ENCODE results near the gene ZBTB22. TPM values are rescaled to one million over a fixed set of nuclear protein-coding genes. Genes with fewer than 3 reads are reported as not detected.

ZBTB22 gene
- total and polyA plus RNA-seq, 2 donors (not counting 1 experiment from before 2014, with no cell fraction given) = 25.9 to 39.7 TPM

- ATAC-seq (ENCODE audit: low read depth) = no peak
- Histone ChIP-seq H3K27me3 (replicated peaks in 1 of 4; ENCODE audit: control extremely low read depth in 1 of 4, control insufficient read depth in 3 of 4, insufficient read depth in 4 of 4, low read length in 3 of 4) (no peaks in the 10 kb centered on the region), H3K4me1 (ENCODE audit: control insufficient read depth in 2 of 2, insufficient read depth in 2 of 2, low read length in 2 of 2) (peaks cover 12 to 22% of the 10 kb centered on the region in 2 donors), H2AFZ (ENCODE audit: insufficient read depth, low read depth, low read length, poor library complexity, severe bottlenecking) (no peak overlapping the region), H3K4me2 (replicated peaks; ENCODE audit: low read depth, low read length, poor library complexity, severe bottlenecking) (no peak overlapping the region), H3K36me3 (replicated peaks in 1 of 2; ENCODE audit: control extremely low read depth in 1 of 2, control insufficient read depth in 1 of 2, extremely low read depth in 1 of 2, insufficient read depth in 2 of 2, low read length in 1 of 2) (peaks cover 0 to 60% of the 10 kb centered on the region in 2 experiments), H3K27ac (ENCODE audit: low read length in 2 of 2) (no peak overlapping the region), H4K20me1 (ENCODE audit: control insufficient read depth, insufficient read depth, low read length, poor library complexity, severe bottlenecking) (peaks cover 20% of the 10 kb centered on the region), H3K9ac (ENCODE audit: low read length) (no peak overlapping the region), H3K4me3 (ENCODE audit: control extremely low read depth in 1 of 5, extremely low read depth in 1 of 5, insufficient read depth in 1 of 5, low read depth in 2 of 5, low read length in 4 of 5) (no peak overlapping the region), H3K79me2 (ENCODE audit: control insufficient read depth, insufficient read depth, low read length) (peaks cover 13% of the 10 kb centered on the region), H3K9me3 (ENCODE audit: control extremely low read depth in 1 of 3, control insufficient read depth in 2 of 3, insufficient read depth in 1 of 3, low read length in 2 of 3) (no peaks in the 10 kb centered on the region)
- ChIA-PET POLR2A (no interaction called here), CTCF (interaction anchor here (0.9 to 1.8 kb wide), 3 partner anchors 18 to 49 kb away, joined by 3 to 4 read pairs (median 4); partner anchors contain the start of gene B3GALT4)
- H3K27me3 Mint-ChIP-seq = no peaks in the 10 kb centered on the region
- 95% methylated on average over 9 of the region's 15 CpGs for WGBS (ENCODE audit: insufficient coverage)
- TF ChIP-seq CTCF (IDR thresholded peaks at IDR 0.05) (no peak), EZH2 (IDR thresholded peaks at IDR 0.05; ENCODE audit: borderline replicate concordance, insufficient read depth, low read depth, low read length, poor library complexity, severe bottlenecking) (no peak)
- H3K4me1 Mint-ChIP-seq = peaks cover 33% of the 10 kb centered on the region
- H3K4me3 Mint-ChIP-seq = peak overlapping the region; percentile 46
- peak overlapping the region; percentile 47 for H3K27ac Mint-ChIP-seq
- intact Hi-C loops (cut with micrococcal nuclease) = no loop called here
- no peaks in the 10 kb centered on the region for H3K9me3 Mint-ChIP-seq (ENCODE audit: insufficient read depth)
- DNase-seq = no peak
Observed at GRCh38 chr6:33295621-33296369, 21.7 kb downstream of the ZBTB22 start.
